Measurements from ENCODE around the gene SYNE2.

SYNE2 gene

DNA sequence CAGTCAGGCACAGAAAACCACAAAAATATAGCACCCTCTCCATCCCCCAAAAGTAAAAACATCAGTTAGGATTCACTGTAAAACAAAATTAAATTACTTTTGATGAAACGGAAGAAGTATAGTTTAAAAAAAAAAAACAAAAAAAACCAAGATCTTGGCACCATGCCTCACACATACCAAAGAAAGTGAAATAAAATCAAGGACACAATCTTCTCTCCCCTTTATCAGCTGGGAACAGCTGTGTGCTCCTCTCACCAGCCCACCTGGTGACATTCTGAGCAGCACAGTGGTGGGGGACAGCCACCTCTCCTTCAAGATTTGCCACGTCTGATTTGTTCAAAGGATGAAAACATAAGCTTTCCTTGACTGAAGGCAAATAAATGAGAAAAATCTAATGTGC is 385.8 kb downstream of the SYNE2 start:
- Mint-ChIP-seq H3K27ac (no peak overlapping the region), H3K27me3 (ENCODE audit: low read depth) (peaks cover 20% of the 10 kb centered on the region), H3K4me3 (no peak overlapping the region), H3K4me1 (ENCODE audit: low read depth) (no peaks in the 10 kb centered on the region), H3K36me3 (ENCODE audit: low read depth) (no peaks in the 10 kb centered on the region), H3K9me3 (no peaks in the 10 kb centered on the region)

DNA sequence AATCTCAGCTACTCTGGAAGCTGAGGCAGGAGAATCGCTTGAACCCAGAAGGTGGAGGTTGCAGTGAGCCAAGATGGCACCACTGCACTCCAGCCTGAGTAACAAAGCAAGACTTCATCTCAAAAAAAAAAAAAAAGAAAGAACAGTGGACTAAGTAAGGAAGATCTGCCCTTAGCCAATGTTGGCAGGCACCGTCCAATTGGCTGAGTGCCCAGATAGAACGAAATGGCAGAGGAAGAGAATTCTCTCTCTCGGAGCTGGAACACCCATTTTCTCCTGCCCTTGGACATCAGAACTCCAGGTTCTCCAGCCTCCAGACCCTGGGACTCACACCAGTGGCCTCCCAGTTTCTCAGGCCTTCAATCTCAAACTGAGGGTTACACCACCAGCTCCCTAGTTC is 391.5 kb downstream of the SYNE2 start:
- Mint-ChIP-seq H3K9me3 (no peaks in the 10 kb centered on the region), H3K36me3 (ENCODE audit: low read depth) (no peaks in the 10 kb centered on the region), H3K4me1 (ENCODE audit: low read depth) (no peaks in the 10 kb centered on the region), H3K27me3 (ENCODE audit: low read depth) (peaks cover 13% of the 10 kb centered on the region), H3K4me3 (no peak overlapping the region), H3K27ac (no peak overlapping the region)

DNA sequence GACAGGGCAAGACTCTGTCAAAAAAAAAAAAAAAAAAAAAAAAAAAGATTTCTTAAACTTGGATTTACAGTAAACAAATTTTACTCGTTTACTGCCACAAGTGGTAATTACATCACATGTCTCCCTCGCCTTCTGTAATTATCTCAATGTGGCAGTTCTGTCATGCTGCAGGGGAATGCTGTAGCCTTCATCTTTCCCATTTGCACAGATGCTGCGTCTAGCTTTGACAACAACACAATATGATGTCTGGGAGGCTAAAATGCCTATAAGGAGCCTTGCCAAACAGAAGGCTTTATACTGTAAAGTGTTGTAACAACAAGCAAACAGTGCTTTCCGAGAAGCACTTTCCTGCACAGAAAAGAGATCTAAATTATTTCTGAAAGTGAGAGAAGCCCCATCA is 392.7 kb downstream of the SYNE2 start:
- Mint-ChIP-seq H3K27me3 (ENCODE audit: low read depth) (peaks cover 17% of the 10 kb centered on the region), H3K36me3 (ENCODE audit: low read depth) (no peaks in the 10 kb centered on the region), H3K4me3 (no peak overlapping the region), H3K27ac (no peak overlapping the region), H3K9me3 (no peaks in the 10 kb centered on the region), H3K4me1 (ENCODE audit: low read depth) (no peaks in the 10 kb centered on the region)

DNA sequence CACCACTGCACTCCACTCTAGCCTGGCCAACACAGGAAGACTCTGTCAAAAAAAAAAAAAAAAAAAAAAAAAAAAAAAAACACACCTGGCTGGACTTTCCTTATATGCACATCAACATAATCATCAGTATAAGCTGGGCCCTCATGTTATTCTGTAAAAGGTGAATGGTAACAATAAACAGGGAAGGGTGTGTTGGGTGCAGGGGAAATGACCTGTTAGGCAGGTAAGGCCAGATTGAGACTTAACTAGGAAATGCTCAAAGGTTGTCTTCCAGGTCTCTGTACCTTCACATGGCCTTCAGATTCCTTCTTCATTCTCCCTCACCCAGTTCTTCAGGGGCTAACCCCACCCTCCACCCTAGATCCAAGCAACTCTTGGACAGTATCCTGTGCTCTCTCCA is 393.9 kb downstream of the SYNE2 start:
- Mint-ChIP-seq H3K9me3 (no peaks in the 10 kb centered on the region), H3K4me1 (ENCODE audit: low read depth) (no peaks in the 10 kb centered on the region), H3K36me3 (ENCODE audit: low read depth) (no peaks in the 10 kb centered on the region), H3K27me3 (ENCODE audit: low read depth) (peaks cover 22% of the 10 kb centered on the region), H3K27ac (no peak overlapping the region), H3K4me3 (no peak overlapping the region)

DNA sequence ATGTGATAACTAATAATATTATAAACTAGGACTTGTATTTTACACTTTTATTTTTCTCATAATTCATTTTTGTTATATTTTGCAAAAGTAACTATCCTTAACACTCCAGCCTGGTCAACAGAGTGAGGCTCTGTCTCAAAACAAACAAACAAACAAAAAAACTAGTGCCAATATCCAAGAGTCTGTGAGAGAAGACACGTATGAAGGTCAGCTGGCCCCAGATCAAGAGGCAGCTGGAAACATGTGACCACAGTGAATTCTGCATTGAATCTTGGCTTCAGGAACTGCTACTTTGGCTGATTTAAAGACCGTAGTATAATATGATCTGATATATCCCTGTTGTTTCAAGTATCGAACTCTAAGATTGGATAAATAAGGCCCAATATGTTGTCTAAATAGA is 394.4 kb downstream of the SYNE2 start:
- H3K27me3 Mint-ChIP-seq (ENCODE audit: low read depth), result peaks cover 19% of the 10 kb centered on the region
- no peaks in the 10 kb centered on the region for H3K4me1 Mint-ChIP-seq (ENCODE audit: low read depth)
- H3K27ac Mint-ChIP-seq, result no peak overlapping the region
- H3K9me3 Mint-ChIP-seq, result no peaks in the 10 kb centered on the region
- H3K4me3 Mint-ChIP-seq, result no peak overlapping the region
- H3K36me3 Mint-ChIP-seq (ENCODE audit: low read depth), result no peaks in the 10 kb centered on the region

DNA sequence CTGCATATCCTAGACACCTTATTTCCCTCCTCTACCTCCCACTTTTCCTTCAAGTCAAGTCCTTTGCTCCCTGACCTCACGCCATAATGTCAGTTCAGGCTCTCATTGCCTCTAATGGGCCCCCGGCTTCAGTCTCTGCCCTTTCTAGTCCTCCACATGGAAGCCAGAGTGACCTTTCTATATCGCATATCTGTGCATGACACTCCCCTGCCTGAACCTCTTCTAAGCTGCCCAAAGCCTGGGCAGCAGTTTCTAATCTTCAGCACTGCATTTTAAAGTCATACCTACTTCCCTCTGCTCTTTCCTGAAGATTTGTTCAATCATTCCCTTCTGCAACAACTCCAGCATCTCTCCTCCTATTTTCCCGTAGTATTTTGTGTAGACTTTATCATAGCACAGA is 395.9 kb downstream of the SYNE2 start:
- Mint-ChIP-seq H3K9me3 (no peaks in the 10 kb centered on the region), H3K27ac (no peak overlapping the region), H3K27me3 (ENCODE audit: low read depth) (peaks cover 19% of the 10 kb centered on the region), H3K4me3 (no peak overlapping the region), H3K36me3 (ENCODE audit: low read depth) (no peaks in the 10 kb centered on the region), H3K4me1 (ENCODE audit: low read depth) (no peaks in the 10 kb centered on the region)

GRCh38 chr14:64249363-64249762 is 396.6 kb downstream of the SYNE2 start:
- H3K27me3 Mint-ChIP-seq (ENCODE audit: low read depth), result peaks cover 19% of the 10 kb centered on the region
- H3K9me3 Mint-ChIP-seq, result no peaks in the 10 kb centered on the region
- no peak overlapping the region for H3K27ac Mint-ChIP-seq

DNA sequence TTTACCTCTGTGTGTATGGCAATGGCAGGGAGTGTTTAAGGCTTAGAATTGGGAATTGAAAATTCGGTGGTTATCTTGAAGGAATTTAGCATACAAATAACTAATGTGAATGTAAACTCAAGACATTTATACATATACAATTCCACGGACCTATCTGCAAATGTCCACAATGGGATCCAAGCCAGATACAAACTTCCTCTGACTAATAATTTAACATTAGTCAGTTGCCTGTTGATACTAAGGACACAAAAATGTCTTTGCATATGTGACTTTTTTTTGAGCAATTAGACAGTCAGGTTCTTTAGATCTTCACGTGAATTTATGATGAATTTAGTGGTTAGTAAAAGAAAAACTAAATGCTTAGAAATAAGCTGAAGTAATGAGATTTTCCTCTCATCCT is 400.9 kb downstream of the SYNE2 start:
- Mint-ChIP-seq H3K27me3 (ENCODE audit: low read depth) (peaks cover 27% of the 10 kb centered on the region), H3K4me3 (no peak overlapping the region), H3K27ac (no peak overlapping the region), H3K36me3 (ENCODE audit: low read depth) (no peaks in the 10 kb centered on the region), H3K9me3 (no peaks in the 10 kb centered on the region), H3K4me1 (ENCODE audit: low read depth) (no peaks in the 10 kb centered on the region)

More at GRCh38 chr14:64249363-64249762, 396.6 kb downstream of the SYNE2 start:
- Mint-ChIP-seq H3K4me1 (ENCODE audit: low read depth) (no peaks in the 10 kb centered on the region), H3K4me3 (no peak overlapping the region), H3K36me3 (ENCODE audit: low read depth) (no peaks in the 10 kb centered on the region)

- Mint-ChIP-seq H3K9me3 (no peaks in the 10 kb centered on the region), H3K4me3 (no peak overlapping the region), H3K4me1 (ENCODE audit: low read depth) (no peaks in the 10 kb centered on the region), H3K27me3 (ENCODE audit: low read depth) (peaks cover 17% of the 10 kb centered on the region), H3K36me3 (ENCODE audit: low read depth) (no peaks in the 10 kb centered on the region), H3K27ac (no peak overlapping the region)
Measured at GRCh38 chr14:64255756-64256155, 403.0 kb downstream of the SYNE2 start.

DNA sequence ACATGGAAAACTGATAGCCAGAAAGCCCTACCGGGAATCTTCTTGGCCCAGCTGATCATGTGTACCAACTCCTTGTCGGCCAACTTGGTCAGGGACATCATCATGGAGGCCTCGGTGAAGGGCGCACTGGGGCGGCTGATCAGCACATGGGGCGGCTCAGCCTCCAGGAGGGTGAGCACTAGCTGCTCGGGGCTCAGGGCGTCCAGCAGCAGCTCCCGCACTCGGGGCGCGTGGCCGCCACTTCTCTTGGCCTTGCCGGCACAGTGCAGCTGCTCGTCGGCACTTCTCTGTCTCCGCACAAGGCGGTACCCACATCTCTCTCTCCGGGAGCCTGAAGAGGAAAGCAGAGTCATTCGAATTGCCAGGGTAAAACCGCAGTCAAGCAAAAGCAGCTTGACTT is 407.6 kb downstream of the SYNE2 start:
- Mint-ChIP-seq H3K27ac (no peak overlapping the region), H3K4me1 (ENCODE audit: low read depth) (no peaks in the 10 kb centered on the region), H3K4me3 (no peak overlapping the region), H3K9me3 (no peaks in the 10 kb centered on the region), H3K36me3 (ENCODE audit: low read depth) (no peaks in the 10 kb centered on the region), H3K27me3 (ENCODE audit: low read depth) (peaks cover 9% of the 10 kb centered on the region)

GRCh38 chr14:64265222-64265621 is 412.4 kb downstream of the SYNE2 start:
- Mint-ChIP-seq H3K27me3 (ENCODE audit: low read depth) (no peaks in the 10 kb centered on the region), H3K27ac (no peak overlapping the region), H3K4me1 (ENCODE audit: low read depth) (peaks cover 20% of the 10 kb centered on the region), H3K4me3 (no peak overlapping the region), H3K9me3 (no peaks in the 10 kb centered on the region), H3K36me3 (ENCODE audit: low read depth) (peaks cover 6% of the 10 kb centered on the region)

GRCh38 chr14:64266239-64266638 is 413.4 kb downstream of the SYNE2 start:
- Mint-ChIP-seq H3K27me3 (ENCODE audit: low read depth) (no peaks in the 10 kb centered on the region), H3K27ac (peak overlapping the region; percentile 62), H3K4me3 (no peak overlapping the region), H3K9me3 (no peaks in the 10 kb centered on the region), H3K36me3 (ENCODE audit: low read depth) (peaks cover 6% of the 10 kb centered on the region), H3K4me1 (ENCODE audit: low read depth) (peaks cover 20% of the 10 kb centered on the region)

- Mint-ChIP-seq H3K27me3 (ENCODE audit: low read depth) (peaks cover 12% of the 10 kb centered on the region), H3K4me3 (no peak overlapping the region), H3K4me1 (ENCODE audit: low read depth) (peaks cover 6% of the 10 kb centered on the region), H3K9me3 (no peaks in the 10 kb centered on the region), H3K27ac (no peak overlapping the region), H3K36me3 (ENCODE audit: low read depth) (no peaks in the 10 kb centered on the region)
Measured at GRCh38 chr14:64272019-64272418, 419.2 kb downstream of the SYNE2 start.
